Mesendoderm (in vitro differentiated cells): ENCODE data around the gene ETV4.

ENCODE experiments used
- DNase-seq: peaks from one replicate; pipeline ENCODE4 v3.0.0; 2013
- H2AK5ac ChIP-seq: 2 replicates; pipeline ENCODE4 v1.6.1; 2013; ENCODE audit warnings: low read length, inconsistent platforms
- H2BK120ac ChIP-seq: 2 replicates; pipeline ENCODE4 v1.6.1; 2013; ENCODE audit warnings: low read depth, mild to moderate bottlenecking, low read length, moderate library complexity, mixed read lengths
- H2BK15ac ChIP-seq: replicated peaks from 2 replicates; pipeline ENCODE4 v1.6.1; 2013; ENCODE audit warnings: low read depth, mild to moderate bottlenecking, moderate library complexity
- H2BK5ac ChIP-seq: 2 replicates; pipeline ENCODE4 v1.6.1; 2013; ENCODE audit warnings: low read length, inconsistent platforms
- H3K18ac ChIP-seq: 2 replicates; pipeline ENCODE4 v1.6.1; 2013; ENCODE audit warnings: mild to moderate bottlenecking, low read length, mixed read lengths
- H3K23ac ChIP-seq: one replicate; pipeline ENCODE4 v1.6.1; 2013; ENCODE audit warnings: low read length
- H3K27ac ChIP-seq: 2 replicates; pipeline ENCODE4 v1.5.1; 2013; ENCODE audit warnings: low read depth, mild to moderate bottlenecking, inconsistent platforms, low read length, moderate library complexity
- H3K27me3 ChIP-seq: 2 replicates; pipeline ENCODE4 v1.6.1; 2013; ENCODE audit warnings: low read length, control low read depth, mild to moderate bottlenecking, inconsistent platforms; ENCODE audit not compliant: insufficient read depth, poor library complexity
- H3K36me3 ChIP-seq: 2 replicates; pipeline ENCODE4 v1.6.1; 2013; ENCODE audit warnings: low read length, inconsistent platforms; ENCODE audit not compliant: control insufficient read depth, insufficient read depth
- H3K4ac ChIP-seq: one replicate; pipeline ENCODE4 v1.6.1; 2013; ENCODE audit warnings: low read depth, mild to moderate bottlenecking, low read length, moderate library complexity
- H3K4me1 ChIP-seq: 2 replicates; pipeline ENCODE4 v1.6.1; 2013; ENCODE audit warnings: low read depth, low read length, inconsistent platforms; ENCODE audit not compliant: control insufficient read depth
- H3K4me2 ChIP-seq: 2 replicates; pipeline ENCODE4 v1.6.1; 2013; ENCODE audit warnings: low read length
- H3K4me3 ChIP-seq: 2 replicates; pipeline ENCODE4 v1.5.1; 2013; ENCODE audit warnings: mild to moderate bottlenecking, low read length
- H3K56ac ChIP-seq: one replicate; pipeline ENCODE4 v1.6.1; 2013; ENCODE audit warnings: low read length
- H3K79me1 ChIP-seq: 2 replicates; pipeline ENCODE4 v1.6.1; 2013; ENCODE audit warnings: low read length, inconsistent platforms
- H3K79me2 ChIP-seq: 2 replicates; pipeline ENCODE4 v1.6.1; 2013; ENCODE audit warnings: mild to moderate bottlenecking, low read length; ENCODE audit not compliant: control insufficient read depth, insufficient read depth
- H3K9ac ChIP-seq: 2 replicates; pipeline ENCODE4 v1.6.1; 2013; ENCODE audit warnings: low read length, inconsistent platforms
- H4K5ac ChIP-seq: one replicate; pipeline ENCODE4 v1.6.1; 2013; ENCODE audit warnings: low read length
- H4K8ac ChIP-seq: one replicate; pipeline ENCODE4 v1.6.1; 2013; ENCODE audit warnings: low read depth, mild to moderate bottlenecking, control low read depth, low read length, moderate library complexity
- WGBS: extraction: QIAGEN DNeasy Blood & Tissue Kit; methylation state at CpG from one replicate; pipeline ENCODE4 v1.1.7; 2013; ENCODE audit warnings: low lambda C conversion rate, missing lambda C conversion rate; ENCODE audit not compliant: insufficient coverage; ENCODE audit errors: extremely low coverage; 5-methylcytosine and 5-hydroxymethylcytosine counted together

Gene ETV4

GRCh38 chr17:43550754-43551153 is 4.6 kb upstream of the ETV4 start:
- Histone ChIP-seq H3K4me1 (peaks cover 8% of the 10 kb centered on the region), H3K79me1 (no peaks in the 10 kb centered on the region), H3K56ac (no peak overlapping the region), H3K4me3 (no peak overlapping the region), H3K4ac (no peak overlapping the region), H2BK15ac (no peak overlapping the region), H3K27me3 (no peaks in the 10 kb centered on the region), H3K79me2 (no peaks in the 10 kb centered on the region), H3K23ac (no peak overlapping the region), H3K36me3 (no peaks in the 10 kb centered on the region), H4K5ac (no peak overlapping the region), H2BK120ac (no peak overlapping the region), H2BK5ac (no peak overlapping the region), H3K27ac (no peak overlapping the region), H2AK5ac (no peak overlapping the region), H3K4me2 (no peak overlapping the region), H4K8ac (no peak overlapping the region), H3K9ac (no peak overlapping the region), H3K18ac (no peak overlapping the region)
- no peak for DNase-seq
- no CpG with 5 or more reads among the region's 4 CpGs for WGBS

DNA sequence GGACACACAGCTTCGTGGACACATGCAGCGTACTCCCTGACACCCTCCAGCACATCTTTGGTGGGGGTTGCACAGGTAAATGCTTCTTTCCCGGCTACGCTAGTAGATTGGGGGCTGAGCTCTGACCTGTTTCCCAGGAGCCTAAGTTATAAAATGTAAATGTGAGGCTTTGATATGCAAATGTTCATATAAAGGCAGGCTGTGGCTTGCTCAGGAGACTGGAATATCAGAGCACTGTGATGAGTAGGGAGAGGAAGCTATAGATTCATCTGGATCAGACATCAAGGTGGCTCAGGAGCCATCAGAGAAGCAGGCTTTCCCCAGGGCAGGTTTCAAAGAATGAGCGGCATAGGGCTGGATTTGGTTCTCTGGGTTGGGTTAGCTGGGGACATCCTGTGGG is 3.4 kb upstream of the ETV4 start:
- Histone ChIP-seq H3K36me3 (no peaks in the 10 kb centered on the region), H3K9ac (peak overlapping the region; percentile 4), H3K4ac (no peak overlapping the region), H4K5ac (no peak overlapping the region), H3K18ac (no peak overlapping the region), H2AK5ac (peak overlapping the region; percentile 40), H3K27ac (no peak overlapping the region), H2BK5ac (no peak overlapping the region), H2BK15ac (no peak overlapping the region), H3K4me1 (peaks cover 4% of the 10 kb centered on the region), H3K4me2 (no peak overlapping the region), H3K79me1 (peaks cover 3% of the 10 kb centered on the region), H3K79me2 (peaks cover 6% of the 10 kb centered on the region), H2BK120ac (no peak overlapping the region), H3K27me3 (no peaks in the 10 kb centered on the region), H3K4me3 (no peak overlapping the region), H3K23ac (no peak overlapping the region), H3K56ac (peak overlapping the region; percentile 73), H4K8ac (no peak overlapping the region)
- no peak for DNase-seq
- WGBS = no CpG with 5 or more reads among the region's 5 CpGs

GRCh38 chr17:43548689-43549379 is 2.7 kb upstream of the ETV4 start:
- H2BK5ac ChIP-seq = no peak overlapping the region
- H3K36me3 ChIP-seq = no peaks in the 10 kb centered on the region
- H2AK5ac ChIP-seq = no peak overlapping the region
- peak overlapping the region; percentile 73 for H3K56ac ChIP-seq
- H3K27ac ChIP-seq = no peak overlapping the region
- no peak overlapping the region for H3K18ac ChIP-seq
- no peak for DNase-seq
- H3K23ac ChIP-seq = no peak overlapping the region
- H3K4me1 ChIP-seq = peaks cover 2% of the 10 kb centered on the region
- H3K4me2 ChIP-seq = no peak overlapping the region
- H4K8ac ChIP-seq = no peak overlapping the region
- H4K5ac ChIP-seq = no peak overlapping the region
- H3K9ac ChIP-seq = no peak overlapping the region
- H3K4me3 ChIP-seq = no peak overlapping the region
- H2BK15ac ChIP-seq = no peak overlapping the region
- WGBS = no CpG with 5 or more reads among the region's 3 CpGs
- H3K79me1 ChIP-seq = peaks cover 4% of the 10 kb centered on the region
- H3K4ac ChIP-seq = no peak overlapping the region
- H3K79me2 ChIP-seq = peaks cover 11% of the 10 kb centered on the region
- no peak overlapping the region for H2BK120ac ChIP-seq
- H3K27me3 ChIP-seq = no peaks in the 10 kb centered on the region

DNA sequence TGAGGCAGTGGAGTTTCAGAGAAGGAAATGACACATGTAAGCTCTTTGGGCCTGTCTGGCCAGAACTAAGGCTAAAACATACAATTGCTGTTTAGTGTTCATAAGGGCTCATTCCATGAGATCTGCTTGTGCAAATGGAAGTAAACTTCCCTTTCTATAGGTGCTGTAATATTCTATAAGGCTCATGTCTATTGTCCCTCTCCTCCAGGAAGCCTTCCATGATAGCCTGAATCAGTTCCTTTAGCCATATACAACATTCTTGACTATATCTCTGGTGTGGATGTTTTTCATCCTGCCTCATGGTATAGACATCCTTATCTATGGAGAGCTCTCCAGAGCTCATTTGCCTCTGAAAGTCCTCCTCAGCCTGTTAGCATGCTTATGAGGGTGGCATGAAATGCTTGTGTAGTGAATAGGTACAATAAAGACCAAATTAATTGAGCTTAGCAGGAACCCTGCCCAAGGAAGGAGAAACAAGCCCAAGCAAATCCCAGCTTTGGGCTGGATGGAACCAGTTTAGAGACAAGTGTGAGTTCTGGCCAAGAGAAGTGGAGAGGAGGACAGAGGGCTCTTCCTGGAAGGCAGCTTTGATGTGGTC is 1.6 kb upstream of the ETV4 start:
- Histone ChIP-seq H4K8ac (no peak overlapping the region), H4K5ac (no peak overlapping the region), H3K27ac (no peak overlapping the region), H3K4me2 (no peak overlapping the region), H3K79me1 (peaks cover 4% of the 10 kb centered on the region), H3K56ac (peak overlapping the region; percentile 12), H2BK120ac (no peak overlapping the region), H3K18ac (no peak overlapping the region), H3K4me1 (peaks cover 2% of the 10 kb centered on the region), H2BK5ac (no peak overlapping the region), H3K4ac (no peak overlapping the region), H3K27me3 (no peaks in the 10 kb centered on the region), H2AK5ac (no peak overlapping the region), H3K9ac (no peak overlapping the region), H3K23ac (no peak overlapping the region), H2BK15ac (no peak overlapping the region), H3K36me3 (no peaks in the 10 kb centered on the region), H3K4me3 (no peak overlapping the region), H3K79me2 (peaks cover 21% of the 10 kb centered on the region)
- DNase-seq = no peak

DNA sequence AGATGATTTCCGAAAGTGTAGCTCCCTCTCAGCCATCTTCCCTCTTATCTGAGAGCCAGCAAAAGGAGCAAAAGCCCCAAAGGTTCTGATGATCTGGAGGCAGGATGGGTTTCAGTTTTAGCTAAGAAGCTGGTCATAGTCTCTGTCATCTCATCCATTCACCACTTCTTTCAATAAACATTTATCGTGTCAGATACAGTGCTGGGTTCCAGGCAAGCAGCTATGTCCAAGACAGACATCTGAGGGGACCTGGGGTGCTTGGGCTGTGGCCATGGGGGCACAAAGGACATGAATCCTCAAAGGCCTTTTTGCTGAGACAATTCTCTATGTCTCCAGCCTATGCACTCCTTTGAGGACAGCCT is 1.0 kb upstream of the ETV4 start:
- Histone ChIP-seq H3K18ac (no peak overlapping the region), H3K27me3 (no peaks in the 10 kb centered on the region), H3K4ac (no peak overlapping the region), H3K4me1 (peaks cover 6% of the 10 kb centered on the region), H2BK120ac (no peak overlapping the region), H3K23ac (no peak overlapping the region), H4K8ac (no peak overlapping the region), H3K79me2 (peaks cover 27% of the 10 kb centered on the region), H3K36me3 (no peaks in the 10 kb centered on the region), H3K4me3 (no peak overlapping the region), H2BK5ac (no peak overlapping the region), H4K5ac (no peak overlapping the region), H3K79me1 (peaks cover 7% of the 10 kb centered on the region), H3K27ac (no peak overlapping the region), H3K9ac (peak overlapping the region; percentile 92), H3K56ac (peak overlapping the region; percentile 1), H2AK5ac (no peak overlapping the region), H2BK15ac (no peak overlapping the region), H3K4me2 (no peak overlapping the region)
- WGBS = no CpG with 5 or more reads among the region's 2 CpGs
- no peak for DNase-seq

DNA sequence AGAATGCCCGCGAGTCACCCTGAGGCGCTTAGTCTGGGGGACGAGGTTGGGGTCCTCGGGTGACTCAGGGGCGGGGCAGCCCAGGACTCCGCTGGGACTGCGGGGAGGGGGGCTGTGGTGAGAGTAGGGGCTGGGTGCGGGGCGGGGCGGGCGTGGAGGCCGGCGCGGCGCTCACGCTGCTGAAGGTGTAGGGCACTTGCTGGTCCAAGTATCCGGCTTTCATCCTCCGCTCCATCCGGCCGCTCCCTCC is 832 bp downstream of the ETV4 start:
- Histone ChIP-seq H3K4me3 (peak overlapping the region; percentile 78), H2AK5ac (no peak overlapping the region), H3K79me2 (peaks cover 45% of the 10 kb centered on the region), H4K8ac (no peak overlapping the region), H3K4me1 (peaks cover 19% of the 10 kb centered on the region), H3K79me1 (peaks cover 20% of the 10 kb centered on the region), H3K4ac (peak overlapping the region; percentile 64), H2BK120ac (peak overlapping the region; percentile 46), H3K27ac (peak overlapping the region; percentile 93), H2BK15ac (no peak overlapping the region), H3K36me3 (peaks cover 2% of the 10 kb centered on the region), H3K18ac (peak overlapping the region; percentile 88), H3K9ac (peak overlapping the region; percentile 98), H3K4me2 (peak overlapping the region; percentile 73), H3K56ac (peak overlapping the region; percentile 97), H3K27me3 (no peaks in the 10 kb centered on the region), H4K5ac (no peak overlapping the region), H2BK5ac (no peak overlapping the region), H3K23ac (no peak overlapping the region)
- no peak for DNase-seq
- no CpG with 5 or more reads among the region's 21 CpGs for WGBS
